ENCODE measurements around the gene PLK3. TPM values are rescaled to one million over a fixed set of nuclear protein-coding genes. Genes with fewer than 3 reads are reported as not detected.

The PLK3 gene
- total RNA-seq, 1 experiment from 2014 or later: 11.4 TPM

GRCh38 chr1:44801491-44802305 is 1.5 kb downstream of the PLK3 start:
- peaks cover 19% of the 10 kb centered on the region for H3K4me1 ChIP-seq
- H3K27me3 ChIP-seq: no peaks in the 10 kb centered on the region
- no peak for DNase-seq
- H3K4me3 ChIP-seq: no peak overlapping the region
- peaks cover 11% of the 10 kb centered on the region; the same call in 1 of the 2 replicates for H3K36me3 ChIP-seq
- peak overlapping the region; percentile 50; the same call in 1 of the 2 replicates for H3K27ac ChIP-seq
- no peaks in the 10 kb centered on the region for H3K9me3 ChIP-seq (replicated peaks)

- H3K9me3 ChIP-seq (replicated peaks): no peaks in the 10 kb centered on the region
- peaks cover 27% of the 10 kb centered on the region for H3K4me1 ChIP-seq
- peak; percentile 71 to 74 for DNase-seq
- peak overlapping the region; percentile 50 for H3K27ac ChIP-seq
- H3K36me3 ChIP-seq: peaks cover 11% of the 10 kb centered on the region; the same call in 1 of the 2 replicates
- H3K4me3 ChIP-seq: no peak overlapping the region
- H3K27me3 ChIP-seq: no peaks in the 10 kb centered on the region
Observed at GRCh38 chr1:44802306-44803061, 2.3 kb downstream of the PLK3 start.

DNA sequence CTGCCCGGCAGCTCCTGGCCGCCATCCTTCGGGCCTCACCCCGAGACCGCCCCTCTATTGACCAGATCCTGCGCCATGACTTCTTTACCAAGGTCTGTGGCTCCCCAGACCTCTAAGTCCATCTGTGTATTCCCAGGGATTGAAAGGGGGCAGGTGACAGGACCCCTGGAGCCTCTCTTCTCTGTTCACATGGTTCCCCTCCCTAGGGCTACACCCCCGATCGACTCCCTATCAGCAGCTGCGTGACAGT is 2.8 kb downstream of the PLK3 start:
- Histone ChIP-seq H3K27me3 (no peaks in the 10 kb centered on the region), H3K36me3 (peaks cover 11% of the 10 kb centered on the region; the same call in 1 of the 2 replicates), H3K9me3 (replicated peaks) (no peaks in the 10 kb centered on the region), H3K27ac (peak overlapping the region; percentile 50; the same call in 1 of the 2 replicates), H3K4me3 (no peak overlapping the region), H3K4me1 (peaks cover 32% of the 10 kb centered on the region)
- DNase-seq: no peak

DNA sequence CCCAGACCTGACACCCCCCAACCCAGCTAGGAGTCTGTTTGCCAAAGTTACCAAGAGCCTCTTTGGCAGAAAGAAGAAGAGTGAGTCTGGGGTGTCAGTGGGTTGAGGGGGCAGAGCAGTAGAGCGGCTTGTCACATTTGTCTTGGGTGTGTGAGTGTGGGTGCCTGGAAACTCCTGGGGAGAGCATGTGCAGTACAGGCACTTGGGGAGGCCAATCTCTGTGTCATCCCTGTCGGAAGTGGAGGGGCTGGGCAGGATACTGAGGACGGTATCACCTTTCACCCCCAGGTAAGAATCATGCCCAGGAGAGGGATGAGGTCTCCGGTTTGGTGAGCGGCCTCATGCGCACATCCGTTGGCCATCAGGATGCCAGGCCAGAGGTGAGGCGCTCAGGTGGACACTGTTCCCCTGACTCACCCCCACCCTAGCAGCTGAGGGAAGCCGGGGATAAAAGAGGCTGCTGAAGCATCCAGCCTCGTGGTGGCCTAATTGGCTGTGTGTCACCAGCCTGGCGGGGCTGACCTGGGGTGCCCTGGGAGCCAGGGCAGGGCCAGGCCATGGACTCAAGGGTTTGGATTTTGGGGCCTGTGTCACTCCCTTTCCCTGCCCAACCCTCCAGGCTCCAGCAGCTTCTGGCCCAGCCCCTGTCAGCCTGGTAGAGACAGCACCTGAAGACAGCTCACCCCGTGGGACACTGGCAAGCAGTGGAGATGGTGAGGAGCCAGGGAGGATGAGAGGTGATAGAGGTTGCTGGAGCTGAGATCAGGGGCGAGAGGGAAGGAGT is 3.3 kb downstream of the PLK3 start:
- Histone ChIP-seq H3K4me3 (no peak overlapping the region), H3K9me3 (replicated peaks) (no peaks in the 10 kb centered on the region), H3K27ac (peak overlapping the region; percentile 50; the same call in 1 of the 2 replicates), H3K36me3 (peaks cover 11% of the 10 kb centered on the region; the same call in 1 of the 2 replicates), H3K4me1 (peaks cover 36% of the 10 kb centered on the region), H3K27me3 (no peaks in the 10 kb centered on the region)
- no peak for DNase-seq

GRCh38 chr1:44805311-44806024 is 5.3 kb downstream of the PLK3 start:
- peaks cover 42% of the 10 kb centered on the region for H3K4me1 ChIP-seq
- no peaks in the 10 kb centered on the region for H3K9me3 ChIP-seq (replicated peaks)
- no peak for DNase-seq
- H3K27me3 ChIP-seq: no peaks in the 10 kb centered on the region
- peaks cover 11% of the 10 kb centered on the region; the same call in 1 of the 2 replicates for H3K36me3 ChIP-seq
- no peak overlapping the region for H3K27ac ChIP-seq
- no peak overlapping the region for H3K4me3 ChIP-seq

GRCh38 chr1:44806025-44806703 is 6.0 kb downstream of the PLK3 start:
- Histone ChIP-seq H3K4me3 (no peak overlapping the region), H3K27me3 (no peaks in the 10 kb centered on the region), H3K9me3 (replicated peaks) (no peaks in the 10 kb centered on the region), H3K27ac (no peak overlapping the region; the same call in 1 of the 2 replicates), H3K4me1 (peaks cover 42% of the 10 kb centered on the region), H3K36me3 (peaks cover 11% of the 10 kb centered on the region; the same call in 1 of the 2 replicates)
- DNase-seq: no peak

- H3K4me1 ChIP-seq: peaks cover 41% of the 10 kb centered on the region
- H3K27me3 ChIP-seq: no peaks in the 10 kb centered on the region
- no peak for DNase-seq
- H3K9me3 ChIP-seq (replicated peaks): no peaks in the 10 kb centered on the region
- H3K4me3 ChIP-seq: peak within 1 kb of the TSS; percentile 28
- peak within 1 kb of the TSS; percentile 93 for H3K27ac ChIP-seq
- peaks cover 11% of the 10 kb centered on the region; the same call in 1 of the 2 replicates for H3K36me3 ChIP-seq
Observed at GRCh38 chr1:44806704-44807363, 6.7 kb downstream of the PLK3 start, which contains the start of gene DYNLT4. DYNLT4 (minus strand) TSS chr1:44807351; CDS start chr1:44806668, 683 bp downstream.

DNA sequence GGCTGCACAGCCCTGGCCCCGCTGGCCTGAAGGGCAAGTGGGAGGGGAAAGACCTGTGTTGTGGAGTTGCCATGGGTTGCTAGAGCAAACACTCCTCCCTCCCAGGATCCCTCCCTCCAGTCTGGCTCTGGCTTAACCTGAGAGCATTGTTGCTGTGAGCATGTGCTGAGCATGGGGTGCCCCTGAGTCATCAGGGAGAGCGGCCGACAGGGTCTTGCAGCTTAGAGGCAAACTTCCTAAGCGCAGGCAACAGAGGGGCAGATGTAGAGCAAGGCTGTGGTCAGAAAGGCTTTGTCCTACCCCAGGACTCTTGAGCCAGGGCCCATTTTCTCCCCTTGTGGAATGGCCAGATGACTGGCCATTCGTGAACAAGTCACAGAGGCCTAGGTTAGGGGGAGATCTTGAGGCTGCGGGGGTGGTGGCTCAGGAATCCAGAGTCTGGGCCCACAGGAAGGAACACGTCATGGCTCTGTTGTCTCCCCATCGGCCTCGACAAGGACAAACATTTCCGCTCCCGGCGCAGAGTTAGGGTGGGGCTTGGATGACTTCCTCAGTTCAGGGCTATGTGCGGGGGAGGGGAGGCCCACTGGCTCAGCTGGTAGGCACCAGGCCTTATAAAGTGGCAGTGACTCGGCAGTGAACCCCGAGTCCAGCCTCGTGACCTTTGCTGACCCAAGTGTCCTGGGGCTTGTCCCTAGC is 7.3 kb downstream of the PLK3 start:
- Histone ChIP-seq H3K4me1 (peaks cover 34% of the 10 kb centered on the region), H3K27me3 (no peaks in the 10 kb centered on the region), H3K9me3 (replicated peaks) (no peaks in the 10 kb centered on the region), H3K27ac (peak overlapping the region; percentile 93), H3K4me3 (peak overlapping the region; percentile 28), H3K36me3 (peaks cover 11% of the 10 kb centered on the region; the same call in 1 of the 2 replicates)
- DNase-seq: peak; percentile 90 to 92

GRCh38 chr1:44808063-44808937 is 8.1 kb downstream of the PLK3 start, which contains the start of gene BTBD19:
BTBD19 (plus strand) TSS chr1:44808523; CDS start chr1:44808821, 298 bp downstream.
- H3K4me1 ChIP-seq: peaks cover 30% of the 10 kb centered on the region
- H3K9me3 ChIP-seq (replicated peaks): no peaks in the 10 kb centered on the region
- H3K4me3 ChIP-seq: peak within 1 kb of the TSS; percentile 28
- no peaks in the 10 kb centered on the region for H3K27me3 ChIP-seq
- H3K36me3 ChIP-seq: peaks cover 5% of the 10 kb centered on the region; the same call in 1 of the 2 replicates
- H3K27ac ChIP-seq: peak within 1 kb of the TSS; percentile 93
- DNase-seq: peak; percentile 88

DNA sequence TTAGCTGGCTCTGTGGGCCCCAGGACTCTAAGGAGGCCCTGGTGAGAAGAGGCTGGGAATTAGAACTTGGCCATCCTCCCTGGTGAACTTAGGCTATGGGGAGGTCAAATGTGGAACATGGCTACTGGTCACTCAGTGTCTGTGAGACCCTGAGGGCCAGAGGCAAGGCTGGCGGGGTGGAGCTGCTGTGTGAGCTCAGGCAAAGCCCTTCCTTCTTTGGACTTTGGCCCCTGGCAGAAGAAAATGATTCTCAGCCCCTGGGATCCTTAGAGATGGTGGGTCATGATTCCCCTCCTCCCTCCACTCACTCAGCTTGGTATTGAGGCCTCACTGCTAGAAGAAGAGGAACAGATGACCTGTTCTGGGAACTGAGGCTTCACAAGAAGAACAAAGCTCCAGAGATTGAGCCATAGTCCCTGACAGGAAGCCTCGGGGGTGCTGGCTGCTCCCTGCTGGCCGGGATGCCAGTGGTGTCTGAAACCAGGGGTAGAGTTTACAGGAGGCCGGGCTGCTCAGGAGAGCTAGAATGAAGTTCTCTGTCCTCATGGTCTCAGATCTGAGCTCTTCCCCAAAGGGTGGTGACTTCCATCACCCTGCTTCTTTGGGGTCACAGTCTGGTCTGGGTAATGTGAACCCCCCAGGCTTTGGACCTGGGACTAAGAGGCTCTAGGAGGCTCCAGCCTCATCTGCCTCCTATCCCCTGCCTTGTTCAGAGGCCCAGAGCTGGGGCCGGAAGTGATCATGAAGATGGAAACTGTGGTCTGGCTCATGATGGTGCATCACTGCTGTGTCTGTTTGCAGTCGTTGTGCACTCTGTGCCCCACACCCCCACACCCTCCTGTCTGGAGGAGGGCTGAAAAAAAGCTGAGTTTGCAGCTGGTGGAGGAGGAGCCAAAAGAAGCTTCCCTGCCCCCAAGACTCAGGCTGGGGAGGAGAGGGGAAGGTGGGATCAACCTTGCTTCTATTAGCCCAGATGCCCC is 9.1 kb downstream of the PLK3 start:
- DNase-seq: no peak
- peak overlapping the region; percentile 93; the same call in 1 of the 2 replicates for H3K27ac ChIP-seq
- no peaks in the 10 kb centered on the region for H3K27me3 ChIP-seq
- peaks cover 30% of the 10 kb centered on the region for H3K4me1 ChIP-seq
- no peak overlapping the region for H3K4me3 ChIP-seq
- no peaks in the 10 kb centered on the region for H3K9me3 ChIP-seq (replicated peaks)
- peaks cover 5% of the 10 kb centered on the region; the same call in 1 of the 2 replicates for H3K36me3 ChIP-seq
